ENCODE data around the gene CWC25.

Gene CWC25

DNA sequence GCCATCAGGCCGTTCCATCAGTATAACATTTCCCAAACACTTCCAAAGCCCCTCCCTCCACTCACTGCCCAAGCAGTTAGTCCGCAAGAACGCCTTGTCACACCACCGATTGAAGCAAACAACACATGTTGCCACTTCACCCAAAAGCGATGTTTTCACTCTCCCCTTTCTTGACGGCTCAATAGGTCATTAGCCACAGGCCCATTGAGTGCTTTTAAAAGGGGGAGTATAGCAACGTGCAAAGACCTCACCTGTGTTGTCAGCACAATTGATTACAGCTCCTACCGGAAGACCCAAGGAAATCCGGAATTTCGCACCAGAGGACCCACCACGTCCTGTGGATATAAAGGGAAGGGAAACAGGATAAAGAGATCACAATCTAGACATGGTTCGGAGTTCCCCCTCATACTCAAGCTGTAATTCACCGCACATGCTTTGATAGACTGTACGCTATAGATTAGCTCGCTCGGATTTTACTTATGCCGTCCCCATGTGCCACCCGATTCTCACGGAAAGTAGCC, 27.7 kb upstream of the CWC25 start:
- peaks cover 41% of the 10 kb centered on the region for H3K4me1 ChIP-seq (ENCODE audit: insufficient read depth, low read length)
- peaks cover 56% of the 10 kb centered on the region for H3K36me3 ChIP-seq (ENCODE audit: insufficient read depth, low read length)
- no peaks in the 10 kb centered on the region for H3K27me3 ChIP-seq (ENCODE audit: insufficient read depth, low read length, poor library complexity)
- H3K9ac ChIP-seq (ENCODE audit: low read depth, low read length) = peak overlapping the region; percentile 68
- peak overlapping the region; percentile 75; the same call in 1 of the 2 replicates for H2AFZ ChIP-seq (ENCODE audit: low read depth, low read length)
- peaks cover 42% of the 10 kb centered on the region for H3K79me2 ChIP-seq (ENCODE audit: insufficient read depth, low read length)
- DNase-seq (no peak), ATAC-seq (ENCODE audit: insufficient read depth, low read depth) (peak; percentile 4; the same call in 1 of the 3 replicates)
- peak overlapping the region; percentile 97 for H3K27ac ChIP-seq (ENCODE audit: low read length)
- H3K4me2 ChIP-seq (ENCODE audit: insufficient read depth, low read length) = peak overlapping the region; percentile 86
- H3K9me3 ChIP-seq (ENCODE audit: insufficient read depth, low read length, severe bottlenecking) = no peaks in the 10 kb centered on the region
- peak overlapping the region; percentile 61 to 75 for H3K4me3 ChIP-seq (ENCODE audit: low read depth in 1 of 2, low read length in 2 of 2)
- H4K20me1 ChIP-seq (ENCODE audit: insufficient read depth, low read length) = peaks cover 51% of the 10 kb centered on the region
- no peak for TF ChIP-seq EZH2 (IDR thresholded peaks at IDR 0.05; ENCODE audit: borderline replicate concordance, low read depth, low read length, severe bottlenecking)
- TF ChIP-seq, protein P1, sequence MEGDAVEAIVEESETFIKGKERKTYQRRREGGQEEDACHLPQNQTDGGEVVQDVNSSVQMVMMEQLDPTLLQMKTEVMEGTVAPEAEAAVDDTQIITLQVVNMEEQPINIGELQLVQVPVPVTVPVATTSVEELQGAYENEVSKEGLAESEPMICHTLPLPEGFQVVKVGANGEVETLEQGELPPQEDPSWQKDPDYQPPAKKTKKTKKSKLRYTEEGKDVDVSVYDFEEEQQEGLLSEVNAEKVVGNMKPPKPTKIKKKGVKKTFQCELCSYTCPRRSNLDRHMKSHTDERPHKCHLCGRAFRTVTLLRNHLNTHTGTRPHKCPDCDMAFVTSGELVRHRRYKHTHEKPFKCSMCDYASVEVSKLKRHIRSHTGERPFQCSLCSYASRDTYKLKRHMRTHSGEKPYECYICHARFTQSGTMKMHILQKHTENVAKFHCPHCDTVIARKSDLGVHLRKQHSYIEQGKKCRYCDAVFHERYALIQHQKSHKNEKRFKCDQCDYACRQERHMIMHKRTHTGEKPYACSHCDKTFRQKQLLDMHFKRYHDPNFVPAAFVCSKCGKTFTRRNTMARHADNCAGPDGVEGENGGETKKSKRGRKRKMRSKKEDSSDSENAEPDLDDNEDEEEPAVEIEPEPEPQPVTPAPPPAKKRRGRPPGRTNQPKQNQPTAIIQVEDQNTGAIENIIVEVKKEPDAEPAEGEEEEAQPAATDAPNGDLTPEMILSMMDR (IDR thresholded peaks at IDR 0.05; ENCODE audit: borderline replicate concordance, extremely low read depth, low read length, poor library complexity, severe bottlenecking) = no peak

- TF ChIP-seq, protein P1 (IDR thresholded peaks at IDR 0.05; ENCODE audit: borderline replicate concordance, extremely low read depth, low read length, poor library complexity, severe bottlenecking) = no peak
- no peak for TF ChIP-seq EZH2 (IDR thresholded peaks at IDR 0.05; ENCODE audit: borderline replicate concordance, low read depth, low read length, severe bottlenecking)
- peak overlapping the region; percentile 68 for H3K9ac ChIP-seq (ENCODE audit: low read depth, low read length)
- no peaks in the 10 kb centered on the region for H3K9me3 ChIP-seq (ENCODE audit: insufficient read depth, low read length, severe bottlenecking)
- no peak overlapping the region for H2AFZ ChIP-seq (ENCODE audit: low read depth, low read length)
- H3K27ac ChIP-seq (ENCODE audit: low read length) = peak overlapping the region; percentile 38; the same call in 1 of the 2 replicates
- H3K27me3 ChIP-seq (ENCODE audit: insufficient read depth, low read length, poor library complexity) = no peaks in the 10 kb centered on the region
- H4K20me1 ChIP-seq (ENCODE audit: insufficient read depth, low read length) = peaks cover 52% of the 10 kb centered on the region
- H3K4me2 ChIP-seq (ENCODE audit: insufficient read depth, low read length) = peak overlapping the region; percentile 86
- peaks cover 42% of the 10 kb centered on the region for H3K79me2 ChIP-seq (ENCODE audit: insufficient read depth, low read length)
- peaks cover 41% of the 10 kb centered on the region for H3K4me1 ChIP-seq (ENCODE audit: insufficient read depth, low read length)
- peaks cover 62% of the 10 kb centered on the region for H3K36me3 ChIP-seq (ENCODE audit: insufficient read depth, low read length)
- ATAC-seq (ENCODE audit: insufficient read depth, low read depth) (no peak), DNase-seq (no peak)
- peak overlapping the region; percentile 61 to 75; a peak in 3 of 4 replicates for H3K4me3 ChIP-seq (ENCODE audit: low read depth in 1 of 2, low read length in 2 of 2)
These were observed 26.3 kb upstream of the CWC25 start for GRCh38 chr17:38851434-38851833.

GRCh38 chr17:38850374-38850773, 25.3 kb upstream of the CWC25 start:
- H4K20me1 ChIP-seq (ENCODE audit: insufficient read depth, low read length) = peaks cover 52% of the 10 kb centered on the region
- no peak overlapping the region; the same call in 1 of the 2 replicates for H3K9ac ChIP-seq (ENCODE audit: low read depth, low read length)
- peaks cover 41% of the 10 kb centered on the region for H3K4me1 ChIP-seq (ENCODE audit: insufficient read depth, low read length)
- no peak overlapping the region for H3K27ac ChIP-seq (ENCODE audit: low read length)
- TF ChIP-seq, protein P1 (IDR thresholded peaks at IDR 0.05; ENCODE audit: borderline replicate concordance, extremely low read depth, low read length, poor library complexity, severe bottlenecking) = no peak
- no peak for TF ChIP-seq EZH2 (IDR thresholded peaks at IDR 0.05; ENCODE audit: borderline replicate concordance, low read depth, low read length, severe bottlenecking)
- H2AFZ ChIP-seq (ENCODE audit: low read depth, low read length) = no peak overlapping the region
- H3K36me3 ChIP-seq (ENCODE audit: insufficient read depth, low read length) = peaks cover 62% of the 10 kb centered on the region
- DNase-seq (no peak), ATAC-seq (ENCODE audit: insufficient read depth, low read depth) (no peak)
- H3K27me3 ChIP-seq (ENCODE audit: insufficient read depth, low read length, poor library complexity) = no peaks in the 10 kb centered on the region
- H3K4me3 ChIP-seq (ENCODE audit: low read depth in 1 of 2, low read length in 2 of 2) = no peak overlapping the region
- H3K9me3 ChIP-seq (ENCODE audit: insufficient read depth, low read length, severe bottlenecking) = no peaks in the 10 kb centered on the region
- H3K4me2 ChIP-seq (ENCODE audit: insufficient read depth, low read length) = peak overlapping the region; percentile 86; the same call in 1 of the 2 replicates
- H3K79me2 ChIP-seq (ENCODE audit: insufficient read depth, low read length) = peaks cover 42% of the 10 kb centered on the region
